Activated T-cell treated with anti-CD3 and anti-CD28 coated beads for 4 hours (primary cell): ENCODE results near the gene ADAMTSL1.

Experiments
- DNase-seq: peaks from one replicate; pipeline ENCODE4 v3.0.0-alpha.2; 2020

Gene ADAMTSL1

GRCh38 chr9:18675332-18675731, 201.4 kb downstream of the ADAMTSL1 start:
- DNase-seq, result no peak

- no peak for DNase-seq
Observed at GRCh38 chr9:18675973-18676372, 202.0 kb downstream of the ADAMTSL1 start.

- DNase-seq, result no peak
Observed at GRCh38 chr9:18676525-18676924, 202.6 kb downstream of the ADAMTSL1 start.

- DNase-seq, result no peak
Observed at GRCh38 chr9:18678821-18679590, 205.1 kb downstream of the ADAMTSL1 start.

GRCh38 chr9:18682907-18683306, 209.0 kb downstream of the ADAMTSL1 start:
- DNase-seq, result no peak

GRCh38 chr9:18683312-18683711, 209.4 kb downstream of the ADAMTSL1 start:
- no peak for DNase-seq

- DNase-seq, result no peak
Observed at GRCh38 chr9:18683851-18684250, 209.9 kb downstream of the ADAMTSL1 start.

GRCh38 chr9:18684593-18685317, 210.8 kb downstream of the ADAMTSL1 start:
- DNase-seq, result no peak

- DNase-seq, result no peak
Observed at GRCh38 chr9:18688581-18689565, 214.9 kb downstream of the ADAMTSL1 start.

GRCh38 chr9:18689921-18690320, 216.0 kb downstream of the ADAMTSL1 start:
- DNase-seq, result no peak

GRCh38 chr9:18692268-18692667, 218.3 kb downstream of the ADAMTSL1 start:
- DNase-seq, result no peak

- DNase-seq, result no peak
Observed at GRCh38 chr9:18692962-18693361, 219.0 kb downstream of the ADAMTSL1 start.

GRCh38 chr9:18694959-18695668, 221.2 kb downstream of the ADAMTSL1 start:
- no peak for DNase-seq

- DNase-seq, result no peak
Observed at GRCh38 chr9:18698992-18699391, 225.0 kb downstream of the ADAMTSL1 start.

- no peak for DNase-seq
Observed at GRCh38 chr9:18699764-18700163, 225.8 kb downstream of the ADAMTSL1 start.

- DNase-seq, result no peak
Observed at GRCh38 chr9:18700714-18701113, 226.8 kb downstream of the ADAMTSL1 start.

GRCh38 chr9:18703151-18703900, 229.4 kb downstream of the ADAMTSL1 start:
- DNase-seq, result no peak

GRCh38 chr9:18703901-18704379, 230.0 kb downstream of the ADAMTSL1 start:
- DNase-seq, result no peak

GRCh38 chr9:18705796-18706392, 231.9 kb downstream of the ADAMTSL1 start:
- no peak for DNase-seq

- no peak for DNase-seq
Observed at GRCh38 chr9:18706648-18707047, 232.7 kb downstream of the ADAMTSL1 start.

- no peak for DNase-seq
Observed at GRCh38 chr9:18707061-18707461, 233.1 kb downstream of the ADAMTSL1 start.
